SKM-1 treated with dmso at 0.1 percent for 144 hours (cell line): ENCODE data around the gene CA10.

Experiments
- DNase-seq: peaks from one replicate; lab custom pipeline; 2025; ENCODE audit not compliant: unreplicated experiment; lab: John Stamatoyannopoulos, UW

The CA10 gene

GRCh38 chr17:51955245-51955644 is 203.3 kb downstream of the CA10 start:
- no peak for DNase-seq

GRCh38 chr17:51954232-51954765 is 204.2 kb downstream of the CA10 start:
- DNase-seq = no peak

- DNase-seq = no peak
These were observed 206.8 kb downstream of the CA10 start for GRCh38 chr17:51951741-51952140.

- DNase-seq = no peak
These were observed 210.4 kb downstream of the CA10 start for GRCh38 chr17:51948128-51948527.

GRCh38 chr17:51947160-51947735 is 211.3 kb downstream of the CA10 start:
- DNase-seq = no peak

- DNase-seq = no peak
These were observed 212.2 kb downstream of the CA10 start for GRCh38 chr17:51946311-51946710.

- DNase-seq = no peak
These were observed 217.2 kb downstream of the CA10 start for GRCh38 chr17:51941272-51941671.

GRCh38 chr17:51937264-51937663 is 221.2 kb downstream of the CA10 start:
- no peak for DNase-seq

GRCh38 chr17:51935477-51935876 is 223.0 kb downstream of the CA10 start:
- no peak for DNase-seq

GRCh38 chr17:51933647-51934046 is 224.9 kb downstream of the CA10 start:
- no peak for DNase-seq

- no peak for DNase-seq
These were observed 232.1 kb downstream of the CA10 start for GRCh38 chr17:51926448-51926847.

- DNase-seq = no peak
These were observed 237.0 kb downstream of the CA10 start for GRCh38 chr17:51921500-51921899.

GRCh38 chr17:51914577-51914976 is 243.9 kb downstream of the CA10 start:
- DNase-seq = no peak

- no peak for DNase-seq
These were observed 244.9 kb downstream of the CA10 start for GRCh38 chr17:51913491-51914205.

GRCh38 chr17:51912939-51913338 is 245.6 kb downstream of the CA10 start:
- DNase-seq = no peak

- no peak for DNase-seq
These were observed 247.3 kb downstream of the CA10 start for GRCh38 chr17:51911237-51911636.

GRCh38 chr17:51909971-51910370 is 248.5 kb downstream of the CA10 start:
- no peak for DNase-seq

- no peak for DNase-seq
These were observed 249.5 kb downstream of the CA10 start for GRCh38 chr17:51908841-51909537.

- DNase-seq = no peak
These were observed 251.5 kb downstream of the CA10 start for GRCh38 chr17:51907041-51907440.

GRCh38 chr17:51904379-51904778 is 254.1 kb downstream of the CA10 start:
- DNase-seq = no peak

GRCh38 chr17:51901242-51901641 is 257.3 kb downstream of the CA10 start:
- no peak for DNase-seq

- no peak for DNase-seq
These were observed 266.6 kb downstream of the CA10 start for GRCh38 chr17:51891936-51892335.
